Measurements from ENCODE around the gene MIR17HG. TPM values are rescaled to one million over a fixed set of nuclear protein-coding genes. Genes with fewer than 3 reads are reported as not detected.
A peak's percentile ranks its signal among the peaks of the same experiment; 100 is the strongest.
"Not testable (repeated sequence)": the region's sequence is repeated elsewhere in the genome, so short reads cannot be mapped to it uniquely, and the experiment has no call there.

The MIR17HG gene
- total RNA-seq, 2 donors from 2014 or later = 15.7 to 17.9 TPM

- Mint-ChIP-seq H3K36me3 (ENCODE audit: insufficient read depth in 2 of 2) (no peaks in the 10 kb centered on the region), H3K4me1 (ENCODE audit: low read depth) (peaks cover 16% of the 10 kb centered on the region), H3K27me3 (ENCODE audit: low read depth) (peaks cover 18% of the 10 kb centered on the region), H3K9me3 (no peaks in the 10 kb centered on the region), H3K27ac (no peak overlapping the region), H3K4me3 (no peak overlapping the region)
- no peak for ATAC-seq (replicated peaks in 1 of 2)
- DNase-seq = no peak
These were observed 27.5 kb upstream of the MIR17HG start for GRCh38 chr13:91319996-91320395.

GRCh38 chr13:91320990-91321389 is 26.5 kb upstream of the MIR17HG start:
- peaks cover 16% of the 10 kb centered on the region for H3K4me1 Mint-ChIP-seq (ENCODE audit: low read depth)
- not testable (repeated sequence) for H3K9me3 Mint-ChIP-seq; H3K27ac Mint-ChIP-seq; DNase-seq; H3K4me3 Mint-ChIP-seq; H3K36me3 Mint-ChIP-seq (ENCODE audit: insufficient read depth in 2 of 2); ATAC-seq (replicated peaks in 1 of 2)
- H3K27me3 Mint-ChIP-seq (ENCODE audit: low read depth) = peaks cover 18% of the 10 kb centered on the region

GRCh38 chr13:91323349-91323748 is 24.1 kb upstream of the MIR17HG start:
- no peak overlapping the region for H3K4me3 Mint-ChIP-seq

GRCh38 chr13:91326146-91326545 is 21.3 kb upstream of the MIR17HG start:
- Mint-ChIP-seq H3K27ac (no peak overlapping the region), H3K27me3 (ENCODE audit: low read depth) (peaks cover 22% of the 10 kb centered on the region), H3K36me3 (ENCODE audit: insufficient read depth in 2 of 2) (no peaks in the 10 kb centered on the region), H3K9me3 (no peaks in the 10 kb centered on the region), H3K4me3 (no peak overlapping the region), H3K4me1 (ENCODE audit: low read depth) (peaks cover 21% of the 10 kb centered on the region)
- DNase-seq (no peak), ATAC-seq (replicated peaks in 1 of 2) (no peak)

More at GRCh38 chr13:91323349-91323748, 24.1 kb upstream of the MIR17HG start:
- Mint-ChIP-seq H3K36me3 (ENCODE audit: insufficient read depth in 2 of 2) (no peaks in the 10 kb centered on the region), H3K9me3 (no peaks in the 10 kb centered on the region), H3K27ac (no peak overlapping the region), H3K4me1 (ENCODE audit: low read depth) (peaks cover 16% of the 10 kb centered on the region), H3K27me3 (ENCODE audit: low read depth) (peaks cover 11% of the 10 kb centered on the region)
- ATAC-seq (replicated peaks in 1 of 2) (peak; percentile 45 to 57), DNase-seq (no peak)

- Mint-ChIP-seq H3K27me3 (ENCODE audit: low read depth) (peaks cover 15% of the 10 kb centered on the region), H3K27ac (no peak overlapping the region), H3K9me3 (no peaks in the 10 kb centered on the region), H3K36me3 (ENCODE audit: insufficient read depth in 2 of 2) (peaks cover 0 to 3% of the 10 kb centered on the region in 2 donors), H3K4me3 (no peak overlapping the region), H3K4me1 (ENCODE audit: low read depth) (peaks cover 21% of the 10 kb centered on the region)
- DNase-seq (no peak), ATAC-seq (replicated peaks in 1 of 2) (no peak)
These were observed 18.8 kb upstream of the MIR17HG start for GRCh38 chr13:91328726-91329125.

- ATAC-seq (replicated peaks in 1 of 2) = no peak
- H3K36me3 Mint-ChIP-seq (ENCODE audit: insufficient read depth in 2 of 2) = peaks cover 0 to 3% of the 10 kb centered on the region in 2 donors
- no peak overlapping the region for H3K4me3 Mint-ChIP-seq
- DNase-seq = no peak
- peaks cover 15% of the 10 kb centered on the region for H3K27me3 Mint-ChIP-seq (ENCODE audit: low read depth)
- H3K9me3 Mint-ChIP-seq = no peaks in the 10 kb centered on the region
- peaks cover 20% of the 10 kb centered on the region for H3K4me1 Mint-ChIP-seq (ENCODE audit: low read depth)
- H3K27ac Mint-ChIP-seq = no peak overlapping the region
These were observed 17.8 kb upstream of the MIR17HG start for GRCh38 chr13:91329733-91330132.

GRCh38 chr13:91331047-91331915 is 16.2 kb upstream of the MIR17HG start:
- no peak for DNase-seq
- Mint-ChIP-seq H3K36me3 (ENCODE audit: insufficient read depth in 2 of 2) (peaks cover 0 to 3% of the 10 kb centered on the region in 2 donors), H3K27me3 (ENCODE audit: low read depth) (peaks cover 15% of the 10 kb centered on the region), H3K4me1 (ENCODE audit: low read depth) (peaks cover 20% of the 10 kb centered on the region), H3K27ac (peak overlapping the region; percentile 92), H3K9me3 (no peaks in the 10 kb centered on the region), H3K4me3 (peak overlapping the region; percentile 61 to 82)
- ATAC-seq (replicated peaks in 1 of 2) = peak; percentile 53 to 60

GRCh38 chr13:91346062-91346461 is 1.4 kb upstream of the MIR17HG start:
- Mint-ChIP-seq H3K4me1 (ENCODE audit: low read depth) (peaks cover 70% of the 10 kb centered on the region), H3K36me3 (ENCODE audit: insufficient read depth in 2 of 2) (peaks cover 12 to 21% of the 10 kb centered on the region in 2 donors), H3K27ac (peak overlapping the region; percentile 98), H3K4me3 (peak overlapping the region; percentile 99), H3K27me3 (ENCODE audit: low read depth) (no peaks in the 10 kb centered on the region), H3K9me3 (no peaks in the 10 kb centered on the region)
- peak in 1 of 2 donors; percentile 33 for DNase-seq
- peak; percentile 14 for ATAC-seq (replicated peaks in 1 of 2)

- H3K36me3 Mint-ChIP-seq (ENCODE audit: insufficient read depth in 2 of 2) = peaks cover 13 to 29% of the 10 kb centered on the region in 2 donors
- peak; percentile 19 to 26 for ATAC-seq (replicated peaks in 1 of 2)
- peak; percentile 48 to 63 for DNase-seq
- no peaks in the 10 kb centered on the region for H3K27me3 Mint-ChIP-seq (ENCODE audit: low read depth)
- no peaks in the 10 kb centered on the region for H3K9me3 Mint-ChIP-seq
- peak overlapping the region; percentile 98 for H3K27ac Mint-ChIP-seq
- H3K4me1 Mint-ChIP-seq (ENCODE audit: low read depth) = peaks cover 71% of the 10 kb centered on the region
- H3K4me3 Mint-ChIP-seq = peak overlapping the region; percentile 99
These were observed 661 bp upstream of the MIR17HG start for GRCh38 chr13:91346850-91347201.

GRCh38 chr13:91347996-91348905 is 764 bp downstream of the MIR17HG start:
- peak; percentile 54 to 61 for ATAC-seq (replicated peaks in 1 of 2)
- Mint-ChIP-seq H3K9me3 (no peaks in the 10 kb centered on the region), H3K27ac (no peak overlapping the region)

GRCh38 chr13:91348906-91349435 is 1.5 kb downstream of the MIR17HG start:
- no peaks in the 10 kb centered on the region for H3K27me3 Mint-ChIP-seq (ENCODE audit: low read depth)
- peaks cover 13 to 47% of the 10 kb centered on the region in 2 donors for H3K36me3 Mint-ChIP-seq (ENCODE audit: insufficient read depth in 2 of 2)

More at GRCh38 chr13:91347996-91348905, 764 bp downstream of the MIR17HG start:
- H3K4me1 Mint-ChIP-seq (ENCODE audit: low read depth) = peaks cover 73% of the 10 kb centered on the region
- no peaks in the 10 kb centered on the region for H3K27me3 Mint-ChIP-seq (ENCODE audit: low read depth)
- H3K4me3 Mint-ChIP-seq = peak overlapping the region; percentile 51 to 61
- peaks cover 13 to 40% of the 10 kb centered on the region in 2 donors for H3K36me3 Mint-ChIP-seq (ENCODE audit: insufficient read depth in 2 of 2)
- peak; percentile 76 for DNase-seq

GRCh38 chr13:91349992-91350911 is 2.8 kb downstream of the MIR17HG start:
- Mint-ChIP-seq H3K4me1 (ENCODE audit: low read depth) (peaks cover 78% of the 10 kb centered on the region), H3K27me3 (ENCODE audit: low read depth) (no peaks in the 10 kb centered on the region), H3K9me3 (no peaks in the 10 kb centered on the region), H3K4me3 (peak overlapping the region; percentile 95 to 98), H3K27ac (peak overlapping the region; percentile 98), H3K36me3 (ENCODE audit: insufficient read depth in 2 of 2) (peaks cover 16 to 59% of the 10 kb centered on the region in 2 donors)
- ATAC-seq (replicated peaks in 1 of 2) (no peak), DNase-seq (no peak)

More at GRCh38 chr13:91348906-91349435, 1.5 kb downstream of the MIR17HG start:
- Mint-ChIP-seq H3K9me3 (no peaks in the 10 kb centered on the region), H3K4me3 (peak overlapping the region; percentile 95 to 98), H3K4me1 (ENCODE audit: low read depth) (peaks cover 73% of the 10 kb centered on the region), H3K27ac (peak overlapping the region; percentile 98)
- ATAC-seq (replicated peaks in 1 of 2) = peak; percentile 53 to 55
- DNase-seq = peak; percentile 93 to 95

Data from activated T-cell treated with anti-CD3 and anti-CD28 coated beads, Interleukin-2, amount 50 U/mL, for 72 hours (primary cell).